Gastrocnemius medialis (tissue), 4 donors: ENCODE measurements around the gene ARL16.

Experiments
- POLR2A ChIP-seq, 2 donors: fragments of 450-650 bp; IDR thresholded peaks; one replicate each; pipeline ENCODE4 v1.6.1; 2017; ENCODE audit warnings: antibody characterized with exemption in 2 of 2, mild to moderate bottlenecking in 2 of 2, moderate library complexity in 2 of 2
- TF ChIP-seq, protein P1 (sequence below), 5 experiments: fragments of 450-650 bp in 3 of 5; fragments of 200-600 bp in 2 of 5; sonication (generic) in 2 of 5; IDR thresholded peaks in 4 of 5; conservative IDR thresholded peaks in 1 of 5; 1 replicate in 4 of 5; 2 replicates in 1 of 5; pipeline ENCODE4 v1.5.1; 2016 to 2019; ENCODE audit warnings: antibody characterized with exemption in 5 of 5, mild to moderate bottlenecking in 3 of 5, moderate library complexity in 3 of 5

DNA sequence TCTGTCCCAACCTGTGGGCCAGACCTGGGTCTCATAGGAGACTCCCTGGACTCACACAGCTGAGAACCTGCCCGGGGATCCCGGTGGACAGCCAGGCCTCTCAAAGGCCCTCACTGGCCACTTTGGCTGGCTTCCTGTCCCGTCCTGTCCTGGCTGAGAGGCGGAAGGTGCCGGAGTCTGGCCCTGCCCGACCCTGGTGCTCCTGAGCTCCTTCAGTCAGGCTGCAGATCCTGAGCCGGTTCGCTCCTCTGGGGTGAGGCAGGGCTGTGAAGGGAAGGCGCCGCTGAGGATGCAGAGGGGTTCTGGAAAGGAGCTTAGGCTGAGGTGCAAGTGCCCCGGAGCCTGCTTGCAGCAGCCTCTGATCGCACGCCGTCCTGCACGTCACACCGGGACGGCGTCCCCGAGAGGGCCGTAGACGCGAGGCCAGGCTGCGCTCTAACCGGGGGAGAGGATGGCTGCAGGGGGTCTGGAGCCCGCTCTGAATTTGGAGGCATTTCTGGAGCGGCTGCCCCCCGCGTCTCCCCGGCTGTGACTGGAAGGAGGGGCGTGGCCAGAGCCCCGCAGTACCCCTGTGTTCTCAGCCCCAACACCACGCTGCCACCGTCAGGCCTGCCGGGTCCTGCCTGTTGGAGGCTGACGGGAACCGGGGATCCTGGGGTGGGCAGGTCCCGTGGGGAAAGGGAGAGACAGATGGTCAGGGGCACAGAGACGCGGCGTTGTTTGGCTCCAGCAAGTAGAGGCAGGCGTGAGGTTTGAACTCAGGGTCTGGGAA lies 4.4 kb upstream of the ARL16 start:
- TF ChIP-seq, protein P1, sequence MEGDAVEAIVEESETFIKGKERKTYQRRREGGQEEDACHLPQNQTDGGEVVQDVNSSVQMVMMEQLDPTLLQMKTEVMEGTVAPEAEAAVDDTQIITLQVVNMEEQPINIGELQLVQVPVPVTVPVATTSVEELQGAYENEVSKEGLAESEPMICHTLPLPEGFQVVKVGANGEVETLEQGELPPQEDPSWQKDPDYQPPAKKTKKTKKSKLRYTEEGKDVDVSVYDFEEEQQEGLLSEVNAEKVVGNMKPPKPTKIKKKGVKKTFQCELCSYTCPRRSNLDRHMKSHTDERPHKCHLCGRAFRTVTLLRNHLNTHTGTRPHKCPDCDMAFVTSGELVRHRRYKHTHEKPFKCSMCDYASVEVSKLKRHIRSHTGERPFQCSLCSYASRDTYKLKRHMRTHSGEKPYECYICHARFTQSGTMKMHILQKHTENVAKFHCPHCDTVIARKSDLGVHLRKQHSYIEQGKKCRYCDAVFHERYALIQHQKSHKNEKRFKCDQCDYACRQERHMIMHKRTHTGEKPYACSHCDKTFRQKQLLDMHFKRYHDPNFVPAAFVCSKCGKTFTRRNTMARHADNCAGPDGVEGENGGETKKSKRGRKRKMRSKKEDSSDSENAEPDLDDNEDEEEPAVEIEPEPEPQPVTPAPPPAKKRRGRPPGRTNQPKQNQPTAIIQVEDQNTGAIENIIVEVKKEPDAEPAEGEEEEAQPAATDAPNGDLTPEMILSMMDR (IDR thresholded peaks at IDR 0.05 in 4 of 5, conservative IDR thresholded peaks at IDR 0.05 in 1 of 5), result no peak
- no peak for TF ChIP-seq POLR2A (IDR thresholded peaks at IDR 0.05)
